NCI-H1694 treated with DMSO at 0.1 percent for 48 hours (cell line): ENCODE measurements around the gene SPTAN1.
"Not testable (repeated sequence)": the region's sequence is repeated elsewhere in the genome, so short reads cannot be mapped to it uniquely, and the experiment has no call there.

Source experiments
- DNase-seq: peaks from one replicate; lab custom pipeline; 2025; lab: John Stamatoyannopoulos, UW

Gene SPTAN1

DNA sequence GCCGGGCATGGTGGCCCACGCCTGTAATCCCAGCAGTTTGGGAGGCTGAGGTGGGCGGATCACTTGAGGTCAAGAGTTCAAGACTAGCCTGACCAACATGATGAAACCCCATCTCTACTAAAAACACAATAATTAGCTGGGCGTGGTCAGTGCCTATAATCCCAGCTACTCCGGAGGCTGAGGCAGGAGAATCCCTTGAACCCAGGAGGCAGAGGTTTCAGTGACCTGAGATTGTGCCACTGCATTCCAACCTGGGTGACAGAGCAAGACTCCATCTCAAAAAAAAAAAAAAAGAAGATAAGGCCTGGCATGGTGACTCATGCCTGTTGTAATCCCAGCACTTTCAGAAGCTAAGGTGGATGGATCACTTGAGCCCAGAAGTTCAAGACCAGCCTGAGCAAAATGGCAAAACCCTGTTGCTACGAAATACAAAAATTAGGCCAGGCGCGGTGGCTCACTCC is 114.1 kb downstream of the SPTAN1 start:
- not testable (repeated sequence) for DNase-seq

DNA sequence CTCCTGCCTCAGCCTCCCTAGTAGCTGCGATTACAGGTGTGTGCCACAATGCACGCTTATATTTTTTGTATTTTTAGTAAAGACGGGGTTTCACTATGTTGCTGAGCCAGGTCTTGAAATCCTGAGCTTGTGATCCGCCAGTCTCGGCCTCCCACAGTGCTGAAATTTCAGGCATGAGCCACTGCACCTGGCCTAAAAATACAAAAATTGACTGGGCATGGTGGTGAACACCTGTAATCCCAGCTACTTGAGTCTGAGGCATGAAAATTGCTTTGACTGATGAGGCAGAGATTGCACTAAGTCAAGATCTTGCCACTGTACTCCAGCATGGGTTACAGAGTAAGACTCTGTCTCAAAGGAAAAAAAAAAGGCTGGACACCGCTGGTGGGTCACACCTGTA is 117.4 kb downstream of the SPTAN1 start:
- DNase-seq, result no peak

- DNase-seq, result no peak
Measured at GRCh38 chr9:128675382-128675781, 123.0 kb downstream of the SPTAN1 start.

DNA sequence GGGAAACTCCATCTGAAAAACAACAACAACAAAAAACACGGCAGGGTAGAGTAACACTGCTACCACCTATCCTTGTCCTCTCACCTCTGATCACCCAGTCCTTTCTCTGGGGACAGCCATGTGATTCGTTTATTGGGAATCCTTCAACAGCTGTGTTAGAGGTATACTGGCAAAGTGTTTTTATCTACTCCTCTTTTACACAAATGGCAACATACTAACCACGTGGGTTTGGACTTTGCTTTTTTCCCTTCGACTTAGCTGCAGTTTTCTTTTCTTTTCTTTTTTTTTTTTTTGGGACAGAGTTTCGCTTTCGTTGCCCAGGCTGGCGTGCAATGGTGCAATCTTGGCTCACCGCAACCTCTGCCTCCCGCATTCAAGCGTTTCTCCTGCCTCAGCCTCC is 125.4 kb downstream of the SPTAN1 start:
- DNase-seq, result no peak
